ENCODE data around the gene CDC27.

- no peak for TF ChIP-seq POLR2A (IDR thresholded peaks at IDR 0.05)
- TF ChIP-seq CTCF (IDR thresholded peaks at IDR 0.05) = no peak
- no peak for TF ChIP-seq EP300 (IDR thresholded peaks at IDR 0.05)
Observed at GRCh38 chr17:47200325-47200664, 11.2 kb upstream of the CDC27 start.
